ENCODE measurements around the gene RBSN.

The RBSN gene

DNA sequence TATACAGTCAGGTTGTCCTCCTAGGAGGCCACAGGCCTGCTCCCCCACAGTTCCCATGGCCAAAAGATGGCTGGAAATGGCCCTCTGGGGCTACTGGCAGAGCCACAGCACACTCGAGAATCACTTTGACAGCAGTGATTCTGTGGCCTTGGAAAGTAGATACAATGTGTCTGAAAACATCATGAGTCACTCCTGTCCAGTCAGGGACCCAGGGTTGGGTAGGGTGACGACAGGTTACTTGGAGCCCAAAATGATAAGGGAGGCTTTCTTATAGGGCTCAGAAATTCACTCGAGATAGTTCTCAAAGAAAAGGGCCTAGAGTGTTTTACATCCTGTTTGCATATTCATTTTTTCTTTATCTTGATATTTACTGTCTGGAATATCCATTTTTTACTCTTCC lies 58.1 kb downstream of the RBSN start:
- no peak overlapping the region for H3K4me2 ChIP-seq (ENCODE audit: low read depth, low read length, poor library complexity, severe bottlenecking)

DNA sequence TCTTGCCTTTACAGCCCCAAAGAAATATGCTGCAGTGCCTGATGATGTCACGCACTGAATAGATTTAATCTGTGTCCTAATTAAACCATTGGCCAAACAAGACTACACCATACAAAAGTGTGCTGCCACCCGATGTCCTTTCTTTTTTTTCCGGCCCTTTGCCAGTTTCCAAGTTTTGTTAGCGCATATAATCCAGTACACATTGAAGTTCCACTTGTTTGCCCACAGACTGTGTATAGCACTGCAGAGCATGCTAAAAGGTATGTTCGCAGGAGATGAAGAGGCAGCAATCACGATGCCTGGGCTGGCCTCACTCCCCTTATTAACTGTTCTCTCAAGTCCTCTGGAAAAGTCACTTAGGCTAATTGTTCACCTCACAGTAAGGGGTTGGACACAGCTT lies 60.6 kb downstream of the RBSN start:
- H3K27me3 ChIP-seq (ENCODE audit: low read length) = no peaks in the 10 kb centered on the region
- no peaks in the 10 kb centered on the region; the same call in 1 of the 2 replicates for H3K79me2 ChIP-seq (ENCODE audit: insufficient read depth, low read length)
- no peaks in the 10 kb centered on the region for H4K20me1 ChIP-seq (ENCODE audit: low read depth, low read length)
- H3K9ac ChIP-seq (ENCODE audit: low read length) = no peak overlapping the region
- no peak overlapping the region for H3K4me3 ChIP-seq (ENCODE audit: insufficient read depth, low read length, poor library complexity, severe bottlenecking)
- H3F3A ChIP-seq (ENCODE audit: insufficient read depth) = peaks cover 2% of the 10 kb centered on the region; the same call in 1 of the 2 replicates
- peaks cover 23% of the 10 kb centered on the region for H3K36me3 ChIP-seq (ENCODE audit: low read length)
- no peak overlapping the region for H3K4me2 ChIP-seq (ENCODE audit: low read depth, low read length, poor library complexity, severe bottlenecking)
- no peak overlapping the region for H3K27ac ChIP-seq (ENCODE audit: low read depth, low read length)
- no peaks in the 10 kb centered on the region for H3K9me2 ChIP-seq (replicated peaks; ENCODE audit: insufficient read depth, low read length)
- H3K9me3 ChIP-seq (ENCODE audit: insufficient read depth, low read length) = no peaks in the 10 kb centered on the region
- no peak for TF ChIP-seq EZH2phosphoT487 (conservative IDR thresholded peaks at IDR 0.05; ENCODE audit: low read length)
- TF ChIP-seq, protein P1, sequence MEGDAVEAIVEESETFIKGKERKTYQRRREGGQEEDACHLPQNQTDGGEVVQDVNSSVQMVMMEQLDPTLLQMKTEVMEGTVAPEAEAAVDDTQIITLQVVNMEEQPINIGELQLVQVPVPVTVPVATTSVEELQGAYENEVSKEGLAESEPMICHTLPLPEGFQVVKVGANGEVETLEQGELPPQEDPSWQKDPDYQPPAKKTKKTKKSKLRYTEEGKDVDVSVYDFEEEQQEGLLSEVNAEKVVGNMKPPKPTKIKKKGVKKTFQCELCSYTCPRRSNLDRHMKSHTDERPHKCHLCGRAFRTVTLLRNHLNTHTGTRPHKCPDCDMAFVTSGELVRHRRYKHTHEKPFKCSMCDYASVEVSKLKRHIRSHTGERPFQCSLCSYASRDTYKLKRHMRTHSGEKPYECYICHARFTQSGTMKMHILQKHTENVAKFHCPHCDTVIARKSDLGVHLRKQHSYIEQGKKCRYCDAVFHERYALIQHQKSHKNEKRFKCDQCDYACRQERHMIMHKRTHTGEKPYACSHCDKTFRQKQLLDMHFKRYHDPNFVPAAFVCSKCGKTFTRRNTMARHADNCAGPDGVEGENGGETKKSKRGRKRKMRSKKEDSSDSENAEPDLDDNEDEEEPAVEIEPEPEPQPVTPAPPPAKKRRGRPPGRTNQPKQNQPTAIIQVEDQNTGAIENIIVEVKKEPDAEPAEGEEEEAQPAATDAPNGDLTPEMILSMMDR (IDR thresholded peaks at IDR 0.05; ENCODE audit: insufficient read depth, low read length, poor library complexity, severe bottlenecking) = no peak
- no peak overlapping the region for H2AFZ ChIP-seq (ENCODE audit: low read depth, low read length, severe bottlenecking)

More for the DNA sequence above, 58.1 kb downstream of the RBSN start:
- no peak overlapping the region for H2AFZ ChIP-seq (ENCODE audit: low read depth, low read length, severe bottlenecking)
- no peak overlapping the region for H3K9ac ChIP-seq (ENCODE audit: low read length)
- no peak overlapping the region for H3K27ac ChIP-seq (ENCODE audit: low read depth, low read length)
- TF ChIP-seq, protein P1 (IDR thresholded peaks at IDR 0.05; ENCODE audit: insufficient read depth, low read length, poor library complexity, severe bottlenecking) = no peak
- no peak for TF ChIP-seq EZH2phosphoT487 (conservative IDR thresholded peaks at IDR 0.05; ENCODE audit: low read length)
- no peaks in the 10 kb centered on the region; the same call in 1 of the 2 replicates for H3K79me2 ChIP-seq (ENCODE audit: insufficient read depth, low read length)
- peaks cover 31% of the 10 kb centered on the region for H3K36me3 ChIP-seq (ENCODE audit: low read length)
- H3F3A ChIP-seq (ENCODE audit: insufficient read depth) = peaks cover 7% of the 10 kb centered on the region; the same call in 1 of the 2 replicates
- no peaks in the 10 kb centered on the region for H3K9me3 ChIP-seq (ENCODE audit: insufficient read depth, low read length)
- H3K9me2 ChIP-seq (replicated peaks; ENCODE audit: insufficient read depth, low read length) = no peaks in the 10 kb centered on the region
- no peaks in the 10 kb centered on the region for H4K20me1 ChIP-seq (ENCODE audit: low read depth, low read length)
- no peak overlapping the region for H3K4me3 ChIP-seq (ENCODE audit: insufficient read depth, low read length, poor library complexity, severe bottlenecking)
- no peaks in the 10 kb centered on the region for H3K27me3 ChIP-seq (ENCODE audit: low read length)

DNA sequence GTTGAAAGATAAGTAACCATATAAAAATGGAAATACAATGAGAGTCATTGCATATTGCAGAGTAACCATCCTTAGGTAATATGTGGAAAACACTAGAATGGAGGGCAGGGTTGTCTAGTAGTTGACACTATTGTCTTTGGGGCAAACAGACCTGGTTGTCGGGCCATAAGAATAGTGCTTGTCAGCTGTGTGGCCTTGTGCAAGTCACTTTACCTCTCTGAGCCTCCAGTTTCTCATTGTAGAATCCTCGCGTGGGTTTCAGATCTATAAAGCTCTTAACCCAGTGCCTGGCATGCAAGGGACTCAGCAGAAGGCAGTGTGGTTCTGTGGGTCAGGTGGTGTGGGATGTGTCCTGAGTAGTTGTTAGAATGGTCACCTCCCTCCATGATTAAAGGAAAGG lies 65.8 kb downstream of the RBSN start:
- H3K4me3 ChIP-seq (ENCODE audit: insufficient read depth, low read length, poor library complexity, severe bottlenecking) = no peak overlapping the region
- peaks cover 4% of the 10 kb centered on the region; the same call in 1 of the 2 replicates for H3K36me3 ChIP-seq (ENCODE audit: low read length)
- H3K27me3 ChIP-seq (ENCODE audit: low read length) = no peaks in the 10 kb centered on the region
- no peak overlapping the region for H3K4me2 ChIP-seq (ENCODE audit: low read depth, low read length, poor library complexity, severe bottlenecking)
- no peak overlapping the region for H3K9ac ChIP-seq (ENCODE audit: low read length)
- H4K20me1 ChIP-seq (ENCODE audit: low read depth, low read length) = no peaks in the 10 kb centered on the region
- no peak overlapping the region for H3K27ac ChIP-seq (ENCODE audit: low read depth, low read length)
- H3F3A ChIP-seq (ENCODE audit: insufficient read depth) = no peaks in the 10 kb centered on the region
- TF ChIP-seq, protein P1 (IDR thresholded peaks at IDR 0.05; ENCODE audit: insufficient read depth, low read length, poor library complexity, severe bottlenecking) = no peak
- TF ChIP-seq EZH2phosphoT487 (conservative IDR thresholded peaks at IDR 0.05; ENCODE audit: low read length) = no peak
- H3K79me2 ChIP-seq (ENCODE audit: insufficient read depth, low read length) = no peaks in the 10 kb centered on the region
- H2AFZ ChIP-seq (ENCODE audit: low read depth, low read length, severe bottlenecking) = no peak overlapping the region
- H3K9me3 ChIP-seq (ENCODE audit: insufficient read depth, low read length) = no peaks in the 10 kb centered on the region
- no peaks in the 10 kb centered on the region for H3K9me2 ChIP-seq (replicated peaks; ENCODE audit: insufficient read depth, low read length)

Measured in SU-DHL-6 (cell line).